Osteocyte (in vitro differentiated cells): ENCODE measurements around the gene CACNB1. TPM values are rescaled to one million over a fixed set of nuclear protein-coding genes. Genes with fewer than 3 reads are reported as not detected.

Source experiments
- DNase-seq: peaks from one replicate; pipeline ENCODE4 v3.0.0; 2021; ENCODE audit warnings: mixed read lengths; ENCODE audit not compliant: unreplicated experiment; ENCODE audit errors: extremely low spot score
- H3K27ac Mint-ChIP-seq: one replicate; pipeline ENCODE4 v1.8.0; 2021; ENCODE audit warnings: mild to moderate bottlenecking, mixed read lengths; ENCODE audit not compliant: unreplicated experiment
- H3K27me3 Mint-ChIP-seq: one replicate; pipeline ENCODE4 v1.8.0; 2021; ENCODE audit warnings: mixed read lengths; ENCODE audit not compliant: unreplicated experiment
- H3K36me3 Mint-ChIP-seq: one replicate; pipeline ENCODE4 v1.8.0; 2021; ENCODE audit warnings: mixed read lengths; ENCODE audit not compliant: unreplicated experiment
- H3K4me1 Mint-ChIP-seq: one replicate; pipeline ENCODE4 v1.8.0; 2021; ENCODE audit warnings: mixed read lengths; ENCODE audit not compliant: unreplicated experiment
- H3K4me3 Mint-ChIP-seq: one replicate; pipeline ENCODE4 v1.8.0; 2021; ENCODE audit warnings: mild to moderate bottlenecking, moderate library complexity, mixed read lengths; ENCODE audit not compliant: unreplicated experiment
- H3K9me3 Mint-ChIP-seq: one replicate; pipeline ENCODE4 v1.8.0; 2021; ENCODE audit warnings: mixed read lengths; ENCODE audit not compliant: unreplicated experiment
- CTCF ChIP-seq: fragments of 200-600 bp; sonication (generic); IDR thresholded peaks from 2 replicates; pipeline ENCODE4 v1.5.0; 2021; ENCODE audit warnings: antibody characterized with exemption, mild to moderate bottlenecking, moderate library complexity
- total RNA-seq: library from RNA; stranded (reverse); gene quantifications from 2 replicates; pipeline ENCODE4 v1.2.1, GENCODE V29; 2021

Gene CACNB1
- total RNA-seq, 1 donor from 2014 or later: 15.4 TPM

- H3K27me3 Mint-ChIP-seq: no peaks in the 10 kb centered on the region
- peaks cover 44% of the 10 kb centered on the region for H3K4me1 Mint-ChIP-seq
- TF ChIP-seq CTCF: no peak
- peak within 1 kb of the TSS; percentile 96 for H3K4me3 Mint-ChIP-seq
- H3K27ac Mint-ChIP-seq: peak within 1 kb of the TSS; percentile 99
- H3K36me3 Mint-ChIP-seq: peaks cover 28% of the 10 kb centered on the region
- peak; percentile 91 for DNase-seq
- no peaks in the 10 kb centered on the region for H3K9me3 Mint-ChIP-seq
Observed at GRCh38 chr17:39200070-39200879, 2.8 kb upstream of the CACNB1 start, which contains the start of gene RPL19. RPL19 (plus strand) TSS chr17:39200283; CDS start chr17:39200345, 62 bp downstream.

- no peak for TF ChIP-seq CTCF
- Mint-ChIP-seq H3K27me3 (no peaks in the 10 kb centered on the region), H3K27ac (peak overlapping the region; percentile 99), H3K4me1 (peaks cover 48% of the 10 kb centered on the region), H3K4me3 (peak overlapping the region; percentile 96), H3K9me3 (no peaks in the 10 kb centered on the region), H3K36me3 (peaks cover 26% of the 10 kb centered on the region)
- peak; percentile 92 for DNase-seq
Observed at GRCh38 chr17:39199820-39200069, 2.3 kb upstream of the CACNB1 start.

- peaks cover 17% of the 10 kb centered on the region for H3K36me3 Mint-ChIP-seq
- H3K27ac Mint-ChIP-seq: peak overlapping the region; percentile 99
- DNase-seq: no peak
- no peak for TF ChIP-seq CTCF
- H3K27me3 Mint-ChIP-seq: no peaks in the 10 kb centered on the region
- H3K4me1 Mint-ChIP-seq: peaks cover 51% of the 10 kb centered on the region
- no peaks in the 10 kb centered on the region for H3K9me3 Mint-ChIP-seq
- peak overlapping the region; percentile 76 for H3K4me3 Mint-ChIP-seq
Observed at GRCh38 chr17:39198186-39198566, 707 bp upstream of the CACNB1 start.

GRCh38 chr17:39196808-39197291 lies 619 bp downstream of the CACNB1 start:
- TF ChIP-seq CTCF: no peak
- no peaks in the 10 kb centered on the region for H3K27me3 Mint-ChIP-seq
- no peaks in the 10 kb centered on the region for H3K9me3 Mint-ChIP-seq
- no peak for DNase-seq
- H3K4me3 Mint-ChIP-seq: peak overlapping the region; percentile 76
- H3K4me1 Mint-ChIP-seq: peaks cover 40% of the 10 kb centered on the region
- no peak overlapping the region for H3K27ac Mint-ChIP-seq
- peaks cover 17% of the 10 kb centered on the region for H3K36me3 Mint-ChIP-seq

- Mint-ChIP-seq H3K36me3 (peaks cover 18% of the 10 kb centered on the region), H3K4me3 (peak overlapping the region; percentile 76), H3K4me1 (peaks cover 36% of the 10 kb centered on the region), H3K27me3 (no peaks in the 10 kb centered on the region), H3K27ac (no peak overlapping the region), H3K9me3 (no peaks in the 10 kb centered on the region)
- DNase-seq: no peak
- no peak for TF ChIP-seq CTCF
Observed at GRCh38 chr17:39196241-39196807, 1.1 kb downstream of the CACNB1 start.
